ENCODE results near the gene ARHGAP32. TPM values are rescaled to one million over a fixed set of nuclear protein-coding genes. Genes with fewer than 3 reads are reported as not detected.

Gene ARHGAP32
- polyA plus RNA-seq, 1 of the 3 experiments (the other 2 are of a cell fraction) = 4.8 TPM

GRCh38 chr11:128919216-128919615 lies 272.9 kb downstream of the ARHGAP32 start:
- no peak overlapping the region for H3K4me3 ChIP-seq (ENCODE audit: low read depth in 2 of 2, low read length in 1 of 2)
- H3K27ac ChIP-seq (ENCODE audit: low read depth in 2 of 2, low read length in 1 of 2) = no peak overlapping the region
- H3K9ac ChIP-seq = no peak overlapping the region
- H3K9me3 ChIP-seq = no peaks in the 10 kb centered on the region
- no peak overlapping the region for H2AFZ ChIP-seq (ENCODE audit: low read depth)
- no peaks in the 10 kb centered on the region for H3K79me2 ChIP-seq (ENCODE audit: insufficient read depth)
- no peaks in the 10 kb centered on the region for H3K36me3 ChIP-seq (replicated peaks in 1 of 2; ENCODE audit: control insufficient read depth in 1 of 2, insufficient read depth in 2 of 2, low read length in 1 of 2)
- no peaks in the 10 kb centered on the region for H4K20me1 ChIP-seq (ENCODE audit: insufficient read depth)
- peaks cover 5% of the 10 kb centered on the region; the same call in 1 of the 2 replicates for H3K27me3 ChIP-seq (ENCODE audit: insufficient read depth)
- no peaks in the 10 kb centered on the region; a peak in 1 of 4 replicates for H3K4me1 ChIP-seq (ENCODE audit: control insufficient read depth in 1 of 2, insufficient read depth in 2 of 2, low read depth in 1 of 2, low read length in 1 of 2)
- DNase-seq = no peak
- no peak overlapping the region for H3K4me2 ChIP-seq
- TF ChIP-seq FOXM1 (IDR thresholded peaks at IDR 0.05; ENCODE audit: low read depth) (no peak), TEAD4 (IDR thresholded peaks at IDR 0.05; ENCODE audit: borderline replicate concordance, insufficient read depth) (no peak), NRF1 (IDR thresholded peaks at IDR 0.05; ENCODE audit: low read depth, low read length) (no peak), GATA2 (CRISPR knock-in tag; IDR thresholded peaks at IDR 0.05) (no peak), JUND (IDR thresholded peaks at IDR 0.05) (no peak), NFIC (IDR thresholded peaks at IDR 0.05; ENCODE audit: borderline replicate concordance) (no peak), SIN3A (IDR thresholded peaks at IDR 0.05; ENCODE audit: borderline replicate concordance, low read depth, low read length) (no peak), RAD21 (IDR thresholded peaks at IDR 0.05; ENCODE audit: low read length) (no peak), ELF1 (IDR thresholded peaks at IDR 0.05) (no peak), EZH2phosphoT487 (IDR thresholded peaks at IDR 0.05; ENCODE audit: borderline replicate concordance, low read depth) (no peak), MXI1 (IDR thresholded peaks at IDR 0.05; ENCODE audit: low read depth, low read length) (no peak), USF1 (IDR thresholded peaks at IDR 0.05; ENCODE audit: borderline replicate concordance, low read depth) (no peak), FOXJ3 (CRISPR knock-in tag; IDR thresholded peaks at IDR 0.05) (no peak), FOSL2 (IDR thresholded peaks at IDR 0.05; ENCODE audit: borderline replicate concordance, low read depth) (no peak), EP300 (IDR thresholded peaks at IDR 0.05; ENCODE audit: borderline replicate concordance in 1 of 2, low read depth in 1 of 2, low read length in 1 of 2) (no peak), MAX (IDR thresholded peaks at IDR 0.05; ENCODE audit: low read depth) (no peak)
- ChIA-PET POLR2A (no interaction called here), CTCF (interaction anchor here (1.1 to 2.4 kb wide), 5 partner anchors 10 to 37 kb away, joined by 3 to 12 read pairs (median 4); no protein-coding TSS in a partner anchor)
- no peaks in the 10 kb centered on the region for H3K9me2 ChIP-seq
- WGBS (ENCODE audit: low lambda C conversion rate) = 25% methylated on average over 2 of the region's 5 CpGs
- H3F3A ChIP-seq (replicated peaks; ENCODE audit: insufficient read depth) = no peaks in the 10 kb centered on the region

- no peak for DNase-seq
- H3K4me2 ChIP-seq = no peak overlapping the region
- no peaks in the 10 kb centered on the region; the same call in 1 of the 2 replicates for H3K27me3 ChIP-seq (ENCODE audit: insufficient read depth)
- WGBS (ENCODE audit: low lambda C conversion rate) = 45% methylated on average over 4 of the region's 5 CpGs
- TF ChIP-seq RXRA (IDR thresholded peaks at IDR 0.05; ENCODE audit: borderline replicate concordance, low read depth) (no peak), YY1 (IDR thresholded peaks at IDR 0.05; ENCODE audit: low read depth) (no peak), TAF1 (IDR thresholded peaks at IDR 0.05; ENCODE audit: borderline replicate concordance, low read depth, low read length) (no peak), USF2 (IDR thresholded peaks at IDR 0.05; ENCODE audit: borderline replicate concordance, low read depth, low read length) (no peak), TCF12 (IDR thresholded peaks at IDR 0.05) (no peak), RFX5 (IDR thresholded peaks at IDR 0.05; ENCODE audit: low read length) (no peak)
- H3K4me1 ChIP-seq (ENCODE audit: control insufficient read depth in 1 of 2, insufficient read depth in 2 of 2, low read depth in 1 of 2, low read length in 1 of 2) = no peaks in the 10 kb centered on the region; a peak in 1 of 4 replicates
- H3K36me3 ChIP-seq (replicated peaks in 1 of 2; ENCODE audit: control insufficient read depth in 1 of 2, insufficient read depth in 2 of 2, low read length in 1 of 2) = no peaks in the 10 kb centered on the region
- H2AFZ ChIP-seq (ENCODE audit: low read depth) = no peak overlapping the region
- no peak overlapping the region for H3K27ac ChIP-seq (ENCODE audit: low read depth in 2 of 2, low read length in 1 of 2)
- no peaks in the 10 kb centered on the region for H3K9me3 ChIP-seq
- H3K9me2 ChIP-seq = no peaks in the 10 kb centered on the region
- H3K4me3 ChIP-seq (ENCODE audit: low read depth in 2 of 2, low read length in 1 of 2) = no peak overlapping the region
- POLR2A ChIA-PET = no interaction called here
- no peaks in the 10 kb centered on the region for H4K20me1 ChIP-seq (ENCODE audit: insufficient read depth)
- no peaks in the 10 kb centered on the region for H3F3A ChIP-seq (replicated peaks; ENCODE audit: insufficient read depth)
- CTCF ChIA-PET = no interaction called here
- no peak overlapping the region for H3K9ac ChIP-seq
- no peaks in the 10 kb centered on the region for H3K79me2 ChIP-seq (ENCODE audit: insufficient read depth)
Measured at GRCh38 chr11:128917144-128917724, 274.9 kb downstream of the ARHGAP32 start.
